NCI-H146 treated with DMSO at 0.1 percent for 48 hours (cell line): ENCODE results near the gene DCN.

Source experiments
- DNase-seq: peaks from one replicate; lab custom pipeline; 2025; ENCODE audit not compliant: unreplicated experiment; lab: John Stamatoyannopoulos, UW

DCN gene

DNA sequence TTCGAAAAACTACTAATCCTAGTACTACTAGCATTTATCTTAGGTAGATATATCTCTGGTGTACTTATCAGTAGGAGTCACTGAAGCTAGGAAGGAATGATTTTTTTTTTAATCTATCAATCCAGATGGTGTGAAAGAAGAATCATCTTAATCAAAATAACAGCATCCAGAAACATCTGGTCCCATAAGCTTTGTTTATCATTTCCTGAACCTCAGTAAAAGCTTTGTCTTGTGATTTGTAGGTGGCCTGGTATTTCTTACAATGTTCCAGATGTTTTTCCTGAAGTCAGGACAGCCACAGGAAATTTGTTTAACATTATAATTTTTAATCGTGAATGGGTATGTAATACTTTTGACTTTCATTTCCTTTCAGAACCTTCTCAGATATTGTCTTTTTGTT is 43.3 kb downstream of the DCN start:
- DNase-seq: no peak

DNA sequence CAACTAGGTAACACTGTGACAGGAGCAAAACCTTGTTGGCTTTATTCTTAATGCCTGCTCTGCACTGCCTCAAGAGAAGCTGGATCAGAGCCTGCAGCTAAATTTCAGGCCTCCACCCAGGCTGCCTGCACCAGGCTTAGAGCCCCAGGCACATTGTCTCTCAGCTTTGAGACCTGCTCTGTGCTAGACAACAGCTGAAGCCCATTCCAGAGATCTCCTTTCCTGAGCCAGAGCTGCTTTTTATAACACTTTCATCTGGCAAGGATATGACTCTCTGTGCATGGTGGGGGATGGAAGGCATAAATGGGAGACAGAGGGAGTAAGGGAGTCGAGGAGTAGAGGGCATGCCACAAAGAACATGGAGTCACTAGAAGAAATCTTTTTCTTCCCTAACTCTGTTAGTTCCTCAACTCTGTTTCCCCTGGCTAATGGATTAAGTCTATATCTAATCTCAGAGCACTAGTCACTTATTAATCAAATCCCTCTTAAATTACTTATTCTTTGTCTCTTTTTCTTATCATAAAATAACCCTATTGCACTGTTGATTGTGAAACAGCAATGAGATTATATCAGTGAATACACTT is 44.2 kb downstream of the DCN start:
- DNase-seq: no peak

DNA sequence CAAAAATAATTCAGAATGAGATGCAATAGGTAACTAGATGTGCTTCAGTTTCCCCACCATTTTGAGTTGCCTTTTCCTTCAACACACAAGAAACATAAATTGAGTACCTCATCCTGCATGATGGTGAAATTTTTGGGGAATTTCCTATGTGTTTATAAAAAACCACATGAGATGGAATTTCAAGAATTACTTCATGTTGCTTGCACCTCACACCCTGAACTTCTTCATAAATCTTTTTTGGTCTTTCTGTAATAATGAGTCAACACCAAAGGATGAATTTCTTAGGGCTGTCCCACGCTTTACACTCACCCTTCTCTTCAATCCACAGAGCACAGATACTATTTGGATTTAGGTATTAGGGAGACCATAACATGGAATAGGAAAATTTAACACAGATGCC is 48.7 kb downstream of the DCN start:
- DNase-seq: no peak

DNA sequence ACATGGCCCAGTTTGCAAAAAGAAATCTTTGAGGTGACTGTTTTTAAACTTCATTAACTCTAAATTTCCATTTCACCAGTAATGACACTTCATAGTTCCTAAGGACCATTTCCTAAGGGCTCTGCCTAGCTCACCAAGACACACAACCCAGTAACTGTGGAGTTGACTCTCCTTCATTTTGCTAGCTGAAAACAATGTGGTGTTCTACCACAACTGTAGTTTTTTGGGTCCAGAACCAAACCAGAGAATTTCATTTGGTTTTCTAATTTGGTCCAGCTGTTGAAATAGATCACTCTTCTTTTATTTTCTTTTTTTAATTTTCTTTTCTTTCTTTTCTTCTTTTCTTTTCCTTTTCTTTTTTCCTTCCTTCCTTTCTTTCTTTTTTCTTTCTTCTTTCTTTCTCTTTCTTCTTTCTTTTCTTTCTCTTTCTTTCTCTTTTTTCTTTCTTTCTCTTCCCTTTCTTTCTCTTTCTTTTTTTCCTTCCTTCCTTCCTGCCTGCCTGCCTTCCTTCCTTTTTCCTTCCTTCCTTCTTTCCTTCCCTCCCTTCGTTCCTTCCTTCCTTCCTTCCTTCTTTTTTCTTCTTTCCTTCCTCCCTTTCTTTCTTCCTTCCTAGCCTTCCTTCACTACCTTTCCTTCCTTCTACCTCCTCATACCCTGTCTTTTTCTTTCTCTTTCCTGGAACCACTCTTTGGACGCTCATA is 52.8 kb downstream of the DCN start:
- no peak for DNase-seq

DNA sequence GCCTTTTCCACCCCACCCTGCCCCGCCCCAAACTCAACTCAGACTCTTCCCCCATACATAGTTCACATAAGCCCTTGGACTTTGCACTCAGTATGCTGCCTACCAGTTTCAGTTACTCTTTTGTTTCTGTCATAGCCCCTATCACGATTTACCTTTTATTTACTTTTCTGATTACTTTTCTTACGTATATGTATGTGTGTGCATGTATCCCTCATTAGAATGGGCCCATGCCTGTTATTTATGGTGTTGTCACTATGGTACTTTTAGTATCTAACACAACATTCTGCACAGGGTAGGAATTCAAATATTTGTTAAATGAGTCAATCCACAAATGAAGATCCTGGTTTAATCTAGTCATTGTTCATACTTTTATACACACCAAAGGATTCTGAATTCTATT is 54.9 kb downstream of the DCN start:
- DNase-seq: no peak

DNA sequence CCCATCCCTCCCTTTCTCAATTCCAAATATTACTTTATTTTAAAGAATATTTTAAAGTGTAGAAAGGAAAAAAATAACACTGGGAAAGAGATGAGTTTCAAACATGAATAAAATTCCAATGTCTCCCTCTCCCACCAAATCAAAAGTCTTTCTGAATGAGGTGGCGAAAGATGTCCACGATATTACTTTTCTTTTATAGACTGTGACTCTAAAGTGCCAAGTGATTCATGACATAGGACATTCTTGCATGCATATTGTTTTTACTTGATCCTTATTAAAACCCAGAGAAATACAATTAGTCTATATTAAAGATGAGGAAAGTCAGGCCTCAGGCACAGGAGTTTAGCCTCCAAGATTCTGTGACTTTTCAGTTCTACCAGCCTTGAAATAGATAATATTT is 55.3 kb downstream of the DCN start:
- DNase-seq: no peak

DNA sequence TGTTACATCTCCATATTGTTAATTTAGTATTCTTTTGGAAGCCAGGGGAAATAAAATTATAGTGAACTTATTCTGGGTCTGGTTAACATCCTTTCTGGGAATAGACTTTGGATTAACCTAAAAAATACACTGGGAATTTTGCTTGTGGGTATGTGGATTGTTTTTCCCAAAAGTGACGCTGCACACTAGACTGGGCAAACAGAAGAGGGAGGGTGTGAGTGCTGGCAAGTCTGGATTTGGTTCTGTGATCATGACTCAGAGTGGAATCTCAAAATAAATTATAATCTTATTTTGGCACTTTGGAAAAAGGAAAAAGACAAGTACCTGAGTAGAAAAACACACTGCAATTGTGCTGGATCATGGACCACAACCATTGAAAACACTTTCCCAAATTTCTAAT is 56.1 kb downstream of the DCN start:
- DNase-seq: no peak

DNA sequence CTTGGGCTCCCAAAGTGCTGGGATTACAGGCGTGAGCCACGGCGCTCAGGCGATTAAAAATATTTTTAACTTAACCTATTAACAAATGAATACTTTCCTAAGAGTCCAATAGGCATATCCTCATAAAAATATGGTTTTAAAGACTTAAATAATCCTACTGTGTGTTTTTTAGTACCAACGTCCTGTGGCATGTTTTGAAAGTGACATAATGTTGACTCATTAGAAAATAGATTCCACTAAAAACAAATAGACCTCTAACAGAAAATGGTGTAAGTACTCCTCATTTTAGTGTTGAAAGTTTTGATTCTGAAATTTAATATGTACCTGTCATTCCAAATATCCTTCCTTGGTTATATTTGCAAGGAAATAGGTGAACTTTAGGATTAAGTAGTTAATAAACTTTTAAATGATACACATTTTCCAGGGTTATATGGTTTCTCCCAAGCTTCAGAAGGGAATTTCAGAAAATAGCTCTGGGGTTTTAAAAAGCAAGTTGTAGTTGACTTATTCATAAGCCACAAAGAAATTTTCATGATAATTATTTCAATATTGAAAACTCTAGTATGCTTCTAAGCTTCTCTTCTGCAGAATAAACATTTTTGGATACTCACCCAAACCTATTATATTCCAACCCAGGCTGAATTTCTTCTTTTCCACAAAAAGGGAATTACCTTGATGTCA is 59.2 kb downstream of the DCN start:
- no peak for DNase-seq

DNA sequence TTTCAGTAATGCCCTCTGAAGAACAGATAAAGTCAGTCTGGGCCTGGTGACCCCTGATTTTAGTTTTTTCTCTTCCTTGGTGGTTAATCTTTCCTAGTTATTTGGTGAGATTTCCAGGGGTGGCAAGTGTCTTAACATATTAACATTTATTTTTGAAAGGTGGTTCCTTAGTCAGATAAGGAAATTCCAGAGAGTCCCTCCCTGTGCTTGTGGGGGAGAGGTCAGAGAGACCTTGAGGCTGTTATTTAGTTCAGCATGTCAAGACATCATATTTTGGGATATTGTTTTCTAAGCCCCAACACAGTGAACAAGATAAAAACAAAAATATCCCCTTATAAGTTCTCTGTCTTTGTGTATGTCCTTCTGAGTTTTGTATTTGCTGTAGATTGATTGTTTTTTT is 61.8 kb downstream of the DCN start:
- DNase-seq: no peak

DNA sequence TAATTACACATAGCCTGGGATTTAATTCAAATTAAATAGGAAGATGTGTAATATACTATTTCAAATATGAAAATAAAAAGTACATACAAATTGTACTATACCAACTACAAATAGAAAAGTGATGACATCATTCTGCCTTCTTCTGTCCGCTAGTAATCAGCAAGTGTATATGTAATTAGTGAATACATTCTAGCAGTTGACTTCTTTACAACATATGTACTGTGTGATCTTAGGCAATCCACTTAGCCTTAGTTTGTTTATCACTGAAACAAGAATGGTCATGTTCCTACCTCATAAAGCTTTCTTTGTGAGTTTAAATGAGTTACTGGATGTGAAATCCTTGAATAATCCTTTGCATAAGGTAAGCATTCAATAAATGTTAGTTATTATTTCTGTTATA is 63.5 kb downstream of the DCN start:
- DNase-seq: no peak

DNA sequence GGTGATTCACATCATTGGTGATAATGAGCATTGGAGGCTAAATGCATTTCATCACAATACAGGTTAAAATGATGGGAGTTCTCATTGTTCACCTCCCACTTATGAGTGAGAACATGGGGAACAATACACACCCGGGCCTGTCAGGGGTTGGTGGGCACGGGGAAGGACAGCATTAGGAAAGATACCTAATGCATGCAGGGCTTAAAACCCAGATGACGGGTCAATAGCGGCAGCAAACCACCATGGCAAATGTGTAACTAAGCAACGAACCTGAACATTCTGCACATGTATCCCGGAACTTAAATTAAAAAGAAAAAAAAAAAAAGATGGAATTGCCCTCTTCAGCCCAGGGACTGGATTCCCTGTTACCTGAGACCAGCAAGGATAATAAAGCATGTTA is 69.0 kb downstream of the DCN start:
- no peak for DNase-seq

DNA sequence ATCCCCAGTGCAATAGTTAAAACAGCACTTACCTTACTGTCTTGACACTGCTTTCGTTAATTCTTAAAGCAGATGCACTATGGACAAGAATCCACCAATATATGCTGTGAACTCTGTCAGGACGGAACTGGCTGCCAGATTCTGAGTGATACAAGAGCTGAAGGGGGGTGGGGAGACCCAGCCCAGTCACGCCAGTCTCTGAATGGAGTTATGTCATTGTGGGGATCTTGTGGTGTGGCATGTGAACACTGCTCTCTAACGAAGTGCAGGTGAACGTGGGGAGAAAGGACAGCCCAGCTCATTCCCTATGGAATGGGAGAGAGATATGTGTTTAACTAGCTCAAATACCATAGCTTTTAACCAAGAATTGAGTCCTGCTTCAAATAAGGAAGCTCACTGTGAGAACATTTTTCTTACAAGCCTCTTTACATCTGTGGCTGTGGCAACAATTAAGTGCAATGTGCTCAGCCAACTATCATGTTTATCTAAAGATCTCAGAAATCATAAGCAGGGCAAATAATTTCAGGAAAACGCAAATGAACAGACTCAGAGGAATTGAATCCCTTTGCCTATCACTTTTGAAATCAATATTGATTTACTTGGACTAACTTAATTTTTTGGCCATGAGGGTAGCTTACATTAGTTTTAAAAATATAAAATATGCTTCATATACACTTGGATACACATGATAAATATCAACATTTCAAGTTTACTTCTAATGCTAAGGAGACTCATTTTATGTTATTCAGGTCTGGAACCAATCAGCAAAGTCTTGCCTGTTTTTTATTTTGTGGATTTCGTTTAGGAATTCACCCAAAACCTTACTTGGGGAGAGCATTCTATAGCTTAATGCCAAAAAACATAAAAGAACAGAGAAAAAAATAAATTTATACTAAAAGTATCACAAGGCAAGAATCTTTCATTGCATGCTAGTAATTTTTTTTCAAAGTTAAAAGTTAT is 71.0 kb downstream of the DCN start, which contains the start of gene LUM:
Gene LUM (minus strand): TSS at position 129 of the 960 bp plus-strand sequence. CDS start 2,515 bp downstream, outside the sequence.
- DNase-seq: no peak

DNA sequence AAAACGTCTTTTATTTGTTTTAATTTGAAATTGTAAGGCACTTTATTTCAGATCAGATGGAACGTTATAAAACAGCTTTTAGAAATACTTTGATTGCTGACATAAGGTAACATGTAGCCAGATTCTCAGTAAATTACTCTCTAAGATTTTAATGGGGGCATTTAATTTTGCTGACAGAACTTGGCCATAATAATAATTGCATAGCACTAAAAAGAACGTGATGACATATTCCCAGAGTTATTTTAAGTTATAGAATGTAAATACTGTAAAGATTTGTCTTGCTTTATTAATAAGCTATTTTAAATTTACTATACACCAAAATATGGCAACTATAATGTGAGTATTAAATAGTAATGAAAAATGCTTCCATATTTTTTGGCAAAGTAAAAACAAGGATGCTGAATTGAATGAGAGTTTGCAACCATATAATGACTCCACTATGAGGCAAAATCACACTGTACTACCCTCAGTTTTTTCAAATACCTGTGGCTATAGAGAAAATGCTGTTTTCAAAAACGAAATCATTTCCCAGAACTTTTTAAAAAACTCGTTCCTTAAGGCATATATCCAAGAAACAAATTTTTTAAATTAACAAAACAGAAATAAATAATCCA is 72.2 kb downstream of the DCN start:
- no peak for DNase-seq

DNA sequence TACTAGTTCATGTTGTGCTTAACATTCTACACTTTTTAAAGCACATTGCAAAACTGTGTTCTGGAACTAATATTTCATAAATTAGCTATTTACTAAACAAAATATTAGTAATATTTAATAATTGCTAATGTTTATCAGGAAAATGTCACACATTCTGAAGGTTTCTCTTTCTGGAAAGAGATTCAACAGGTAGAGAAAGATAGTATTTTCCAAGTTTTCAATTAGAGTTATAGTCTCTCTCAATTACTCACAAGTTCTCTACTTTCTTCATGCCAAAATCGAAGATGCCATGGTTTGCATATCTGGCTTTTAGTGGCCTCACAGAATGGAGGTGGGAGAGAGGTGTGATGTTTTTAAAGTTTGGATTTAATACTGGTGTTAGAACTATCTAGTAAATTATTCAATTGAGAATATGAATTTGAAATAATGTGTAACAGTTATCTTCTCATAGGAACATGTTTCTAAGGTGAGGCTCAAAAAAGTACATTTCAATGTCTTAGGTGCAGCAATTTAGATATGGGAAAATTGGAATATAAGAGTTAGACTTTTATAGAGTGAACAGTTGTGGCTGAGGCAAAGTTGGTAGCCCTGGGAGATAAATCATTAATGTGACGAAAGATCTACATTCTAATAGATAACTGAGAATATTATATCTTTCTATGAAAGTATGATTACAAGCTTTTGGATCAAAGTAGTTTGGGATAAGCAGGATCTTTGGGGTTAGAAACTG is 72.9 kb downstream of the DCN start:
- DNase-seq: no peak

DNA sequence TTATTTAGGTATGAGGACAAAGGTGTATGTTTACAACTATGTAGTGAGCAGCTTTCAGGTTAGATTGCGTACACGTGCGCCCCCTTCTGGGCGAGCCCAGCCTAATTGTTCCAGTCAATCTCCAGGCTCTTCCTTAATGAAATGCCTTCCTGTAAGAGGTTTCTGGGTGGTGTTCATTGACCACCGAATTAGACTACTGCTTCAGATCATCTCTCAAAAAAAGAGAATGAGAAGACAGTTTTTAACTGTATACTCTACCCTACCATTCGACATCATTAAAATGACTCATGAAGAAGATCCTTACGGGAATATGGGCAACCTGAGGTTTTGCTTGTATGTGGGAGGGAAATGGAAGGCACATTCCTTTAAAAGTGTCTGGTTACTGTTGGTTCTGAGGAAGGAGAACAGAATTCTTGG is 73.5 kb downstream of the DCN start:
- peak; percentile 28 for DNase-seq

DNA sequence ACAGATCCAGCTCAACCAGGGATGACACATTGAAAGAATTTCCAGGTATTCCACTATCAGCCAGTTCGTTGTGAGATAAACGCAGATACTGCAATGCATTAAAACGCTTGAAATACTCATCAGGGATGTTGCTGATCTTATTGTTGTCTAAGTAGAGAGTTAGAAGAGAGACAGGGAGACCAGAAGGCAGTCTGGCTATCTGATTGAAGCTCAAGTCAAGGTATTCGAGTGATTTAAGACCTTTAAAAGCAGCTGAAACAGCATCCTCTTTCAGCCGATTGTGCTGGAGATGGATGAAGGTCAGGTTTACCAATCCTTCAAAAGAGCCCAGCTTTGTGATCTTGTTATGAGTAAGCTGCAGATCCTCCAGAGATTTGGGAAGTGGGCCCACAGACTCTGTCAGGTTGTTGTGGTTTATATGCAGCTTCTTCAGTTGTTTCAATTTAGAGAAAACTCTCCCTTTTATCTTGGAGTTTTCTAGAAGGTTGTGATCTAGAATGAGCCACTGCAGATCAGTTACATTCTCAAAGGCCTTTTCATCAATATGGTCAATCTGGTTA is 74.3 kb downstream of the DCN start:
- DNase-seq: no peak

DNA sequence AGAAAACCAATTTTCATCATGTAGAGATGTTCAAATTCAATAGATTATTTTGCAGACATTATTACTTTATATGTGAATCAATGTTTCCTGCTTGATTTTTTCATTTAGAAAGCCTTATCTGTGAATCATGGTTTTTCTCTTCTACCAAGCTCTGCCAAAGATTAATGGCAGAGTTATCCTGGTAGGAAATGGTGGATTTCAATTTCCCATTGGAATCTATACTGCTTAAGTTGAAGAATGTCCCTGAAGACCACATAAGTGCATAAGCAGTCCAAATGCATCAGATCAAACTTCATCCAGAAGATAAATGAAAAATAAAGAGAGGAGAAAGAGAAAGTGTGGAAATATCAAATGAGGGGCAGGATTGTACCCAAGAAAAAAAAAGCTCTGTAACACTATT is 76.3 kb downstream of the DCN start:
- no peak for DNase-seq

DNA sequence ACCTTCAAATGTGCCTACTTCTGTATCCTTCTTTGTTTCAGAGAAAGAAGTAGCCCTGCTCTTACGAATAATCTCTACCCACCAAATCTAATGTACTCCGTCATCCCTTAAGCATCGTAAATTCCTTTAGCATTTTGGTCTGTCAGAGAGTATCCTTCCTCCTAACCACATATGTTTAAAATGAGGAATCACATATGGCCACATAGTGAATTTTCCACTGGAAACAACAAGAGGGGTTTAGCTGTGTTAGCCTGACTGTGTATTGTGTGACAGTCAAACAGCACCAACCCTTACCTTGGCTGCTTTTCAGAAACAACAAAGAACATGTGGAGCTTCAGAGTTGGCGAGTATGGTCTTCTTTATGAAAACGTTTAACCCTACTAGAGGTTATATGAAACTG is 76.8 kb downstream of the DCN start:
- no peak for DNase-seq

DNA sequence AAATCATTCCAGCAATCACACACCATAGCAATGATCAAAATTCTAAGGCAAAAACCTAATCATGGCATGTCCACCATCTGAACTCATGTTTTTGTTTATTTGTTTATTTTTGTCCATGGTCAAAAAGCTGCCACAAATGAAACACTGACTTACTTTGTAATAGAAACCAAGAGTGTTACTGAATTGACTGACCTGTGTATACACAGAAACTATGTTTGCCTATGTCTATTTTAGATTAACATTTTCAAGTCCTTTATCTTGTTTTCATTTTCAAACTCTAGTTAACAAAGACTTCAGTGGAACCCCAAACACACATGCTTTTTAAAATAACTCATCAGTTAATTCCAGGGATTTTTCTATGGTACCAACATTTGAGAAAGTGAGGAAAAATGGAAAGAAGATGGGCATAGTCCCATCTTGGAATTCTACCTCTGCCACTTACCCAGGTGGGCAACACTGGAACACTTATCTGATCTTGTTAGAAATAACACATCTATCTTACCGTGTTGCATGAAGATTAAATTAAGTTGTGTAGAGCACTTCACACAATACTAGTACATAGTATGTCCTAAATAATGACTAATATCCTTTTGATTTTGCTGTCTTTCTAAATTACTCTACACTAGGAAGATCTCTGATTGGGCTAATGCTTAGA is 77.7 kb downstream of the DCN start:
- DNase-seq: no peak
